ENCODE measurements around the gene CALHM1.
"Not testable (repeated sequence)": the region's sequence is repeated elsewhere in the genome, so short reads cannot be mapped to it uniquely, and the experiment has no call there.

CALHM1 gene

GRCh38 chr10:103458720-103459119 lies at the start of gene CALHM1:
CALHM1 (minus strand) TSS chr10:103458900; CDS start chr10:103458751, 149 bp downstream.
- FAIRE-seq = no peak

- no peak for FAIRE-seq
These were observed 48.8 kb upstream of the CALHM1 start for GRCh38 chr10:103507235-103508191.

GRCh38 chr10:103506061-103506460 lies 47.4 kb upstream of the CALHM1 start:
- no peak for FAIRE-seq

GRCh38 chr10:103504181-103504783 lies 45.6 kb upstream of the CALHM1 start:
- FAIRE-seq = peak; percentile 43

- FAIRE-seq = not testable (repeated sequence)
These were observed 45.1 kb upstream of the CALHM1 start for GRCh38 chr10:103503777-103504176.

- FAIRE-seq = no peak
These were observed 44.4 kb upstream of the CALHM1 start for GRCh38 chr10:103502849-103503660.

- FAIRE-seq = no peak
These were observed 42.5 kb upstream of the CALHM1 start for GRCh38 chr10:103501186-103501585.

- no peak for FAIRE-seq
These were observed 41.8 kb upstream of the CALHM1 start for GRCh38 chr10:103500481-103500880.

- no peak for FAIRE-seq
These were observed 41.2 kb upstream of the CALHM1 start for GRCh38 chr10:103499881-103500280.

- FAIRE-seq = no peak
These were observed 40.4 kb upstream of the CALHM1 start for GRCh38 chr10:103498936-103499638.

- FAIRE-seq = no peak
These were observed 38.6 kb upstream of the CALHM1 start for GRCh38 chr10:103497161-103497915.

- no peak for FAIRE-seq
These were observed 36.6 kb upstream of the CALHM1 start for GRCh38 chr10:103495321-103495720.

GRCh38 chr10:103493916-103494877 lies 35.5 kb upstream of the CALHM1 start:
- no peak for FAIRE-seq

- no peak for FAIRE-seq
These were observed 34.7 kb upstream of the CALHM1 start, which contains the start of gene NEURL1 for GRCh38 chr10:103493362-103493915. NEURL1 (plus strand) TSS chr10:103493705; CDS start chr10:103494388, 683 bp downstream.

GRCh38 chr10:103492655-103493261 lies 34.1 kb upstream of the CALHM1 start:
- FAIRE-seq = no peak

GRCh38 chr10:103491729-103492364 lies 33.1 kb upstream of the CALHM1 start:
- FAIRE-seq = peak; percentile 87

GRCh38 chr10:103490986-103491314 lies 32.2 kb upstream of the CALHM1 start:
- FAIRE-seq = no peak

GRCh38 chr10:103487410-103487708 lies 28.7 kb upstream of the CALHM1 start:
- no peak for FAIRE-seq
